ENCODE results near the gene TAS1R3.

TAS1R3 gene

GRCh38 chr1:1295154-1295923 lies 35.7 kb upstream of the TAS1R3 start:
- no peak for DNase-seq

GRCh38 chr1:1296070-1297061 lies 34.7 kb upstream of the TAS1R3 start:
- DNase-seq, result no peak

- no peak for DNase-seq
These were observed 33.2 kb upstream of the TAS1R3 start for GRCh38 chr1:1297802-1298424.

GRCh38 chr1:1298861-1299685 lies 32.0 kb upstream of the TAS1R3 start:
- DNase-seq, result peak; percentile 74

GRCh38 chr1:1299686-1300351 lies 31.3 kb upstream of the TAS1R3 start:
- no peak for DNase-seq

- no peak for DNase-seq
These were observed 30.7 kb upstream of the TAS1R3 start for GRCh38 chr1:1300352-1300739.

GRCh38 chr1:1302006-1302430 lies 29.1 kb upstream of the TAS1R3 start:
- DNase-seq, result no peak

GRCh38 chr1:1302951-1303509 lies 28.1 kb upstream of the TAS1R3 start:
- no peak for DNase-seq

- DNase-seq, result no peak
These were observed 27.3 kb upstream of the TAS1R3 start for GRCh38 chr1:1303736-1304135.

GRCh38 chr1:1304331-1305299 lies 26.5 kb upstream of the TAS1R3 start:
- DNase-seq, result peak; percentile 76

- peak; percentile 81 for DNase-seq
These were observed 25.6 kb upstream of the TAS1R3 start for GRCh38 chr1:1305300-1306069.

GRCh38 chr1:1306070-1306660 lies 24.9 kb upstream of the TAS1R3 start:
- no peak for DNase-seq

GRCh38 chr1:1306661-1307260 lies 24.3 kb upstream of the TAS1R3 start:
- DNase-seq, result no peak

- no peak for DNase-seq
These were observed 23.7 kb upstream of the TAS1R3 start for GRCh38 chr1:1307261-1307922.

- DNase-seq, result peak; percentile 94
These were observed 22.9 kb upstream of the TAS1R3 start, which contains the start of the genes ACAP3 and PUSL1 for GRCh38 chr1:1307923-1308755. Gene ACAP3 (minus strand): TSS chr1:1307930. CDS start chr1:1307815, 115 bp downstream. Gene PUSL1 (plus strand): TSS chr1:1308597. CDS start chr1:1308644, 47 bp downstream.

- no peak for DNase-seq
These were observed 22.3 kb upstream of the TAS1R3 start for GRCh38 chr1:1308756-1309250.
